Mesendoderm (in vitro differentiated cells): ENCODE measurements around the gene KRT73.

ENCODE experiments used
- DNase-seq: peaks from one replicate; pipeline ENCODE4 v3.0.0; 2013
- H2AK5ac ChIP-seq: 2 replicates; pipeline ENCODE4 v1.6.1; 2013; ENCODE audit warnings: low read length, inconsistent platforms
- H2BK120ac ChIP-seq: 2 replicates; pipeline ENCODE4 v1.6.1; 2013; ENCODE audit warnings: low read depth, mild to moderate bottlenecking, low read length, moderate library complexity, mixed read lengths
- H2BK15ac ChIP-seq: replicated peaks from 2 replicates; pipeline ENCODE4 v1.6.1; 2013; ENCODE audit warnings: low read depth, mild to moderate bottlenecking, moderate library complexity
- H2BK5ac ChIP-seq: 2 replicates; pipeline ENCODE4 v1.6.1; 2013; ENCODE audit warnings: low read length, inconsistent platforms
- H3K18ac ChIP-seq: 2 replicates; pipeline ENCODE4 v1.6.1; 2013; ENCODE audit warnings: mild to moderate bottlenecking, low read length, mixed read lengths
- H3K23ac ChIP-seq: one replicate; pipeline ENCODE4 v1.6.1; 2013; ENCODE audit warnings: low read length
- H3K27ac ChIP-seq: 2 replicates; pipeline ENCODE4 v1.5.1; 2013; ENCODE audit warnings: low read depth, mild to moderate bottlenecking, inconsistent platforms, low read length, moderate library complexity
- H3K27me3 ChIP-seq: 2 replicates; pipeline ENCODE4 v1.6.1; 2013; ENCODE audit warnings: low read length, control low read depth, mild to moderate bottlenecking, inconsistent platforms; ENCODE audit not compliant: insufficient read depth, poor library complexity
- H3K36me3 ChIP-seq: 2 replicates; pipeline ENCODE4 v1.6.1; 2013; ENCODE audit warnings: low read length, inconsistent platforms; ENCODE audit not compliant: control insufficient read depth, insufficient read depth
- H3K4ac ChIP-seq: one replicate; pipeline ENCODE4 v1.6.1; 2013; ENCODE audit warnings: low read depth, mild to moderate bottlenecking, low read length, moderate library complexity
- H3K4me1 ChIP-seq: 2 replicates; pipeline ENCODE4 v1.6.1; 2013; ENCODE audit warnings: low read depth, low read length, inconsistent platforms; ENCODE audit not compliant: control insufficient read depth
- H3K4me2 ChIP-seq: 2 replicates; pipeline ENCODE4 v1.6.1; 2013; ENCODE audit warnings: low read length
- H3K4me3 ChIP-seq: 2 replicates; pipeline ENCODE4 v1.5.1; 2013; ENCODE audit warnings: mild to moderate bottlenecking, low read length
- H3K56ac ChIP-seq: one replicate; pipeline ENCODE4 v1.6.1; 2013; ENCODE audit warnings: low read length
- H3K79me1 ChIP-seq: 2 replicates; pipeline ENCODE4 v1.6.1; 2013; ENCODE audit warnings: low read length, inconsistent platforms
- H3K79me2 ChIP-seq: 2 replicates; pipeline ENCODE4 v1.6.1; 2013; ENCODE audit warnings: mild to moderate bottlenecking, low read length; ENCODE audit not compliant: control insufficient read depth, insufficient read depth
- H3K9ac ChIP-seq: 2 replicates; pipeline ENCODE4 v1.6.1; 2013; ENCODE audit warnings: low read length, inconsistent platforms
- H4K5ac ChIP-seq: one replicate; pipeline ENCODE4 v1.6.1; 2013; ENCODE audit warnings: low read length
- H4K8ac ChIP-seq: one replicate; pipeline ENCODE4 v1.6.1; 2013; ENCODE audit warnings: low read depth, mild to moderate bottlenecking, control low read depth, low read length, moderate library complexity
- WGBS: extraction: QIAGEN DNeasy Blood & Tissue Kit; methylation state at CpG from one replicate; pipeline ENCODE4 v1.1.7; 2013; ENCODE audit warnings: low lambda C conversion rate, missing lambda C conversion rate; ENCODE audit not compliant: insufficient coverage; ENCODE audit errors: extremely low coverage; 5-methylcytosine and 5-hydroxymethylcytosine counted together

KRT73 gene

GRCh38 chr12:52616680-52617402, 1.5 kb downstream of the KRT73 start:
- H2BK15ac ChIP-seq, result no peak overlapping the region
- no peak overlapping the region for H3K4ac ChIP-seq
- H3K36me3 ChIP-seq, result no peaks in the 10 kb centered on the region
- no peak for DNase-seq
- no peak overlapping the region for H2BK5ac ChIP-seq
- H3K4me2 ChIP-seq, result no peak overlapping the region
- H3K79me1 ChIP-seq, result no peaks in the 10 kb centered on the region
- no peak overlapping the region for H2BK120ac ChIP-seq
- no CpG with 5 or more reads among the region's 10 CpGs for WGBS
- H3K27me3 ChIP-seq, result no peaks in the 10 kb centered on the region
- no peak overlapping the region for H3K23ac ChIP-seq
- no peak overlapping the region for H3K18ac ChIP-seq
- no peak overlapping the region for H3K4me3 ChIP-seq
- H3K56ac ChIP-seq, result no peak overlapping the region
- H2AK5ac ChIP-seq, result no peak overlapping the region
- no peak overlapping the region for H4K8ac ChIP-seq
- H3K79me2 ChIP-seq, result no peaks in the 10 kb centered on the region
- H3K27ac ChIP-seq, result no peak overlapping the region
- peaks cover 8% of the 10 kb centered on the region for H3K4me1 ChIP-seq
- no peak overlapping the region for H3K9ac ChIP-seq
- no peak overlapping the region for H4K5ac ChIP-seq

- Histone ChIP-seq H3K4me1 (peaks cover 8% of the 10 kb centered on the region), H3K27me3 (no peaks in the 10 kb centered on the region)
These were observed 2.4 kb downstream of the KRT73 start for GRCh38 chr12:52615912-52616311.

GRCh38 chr12:52615208-52615868, 3.0 kb downstream of the KRT73 start:
- H3K9ac ChIP-seq, result no peak overlapping the region
- H2BK15ac ChIP-seq, result no peak overlapping the region
- no peaks in the 10 kb centered on the region for H3K79me2 ChIP-seq
- no peak overlapping the region for H2BK5ac ChIP-seq
- H3K27me3 ChIP-seq, result no peaks in the 10 kb centered on the region
- H3K4me3 ChIP-seq, result no peak overlapping the region
- no peak overlapping the region for H3K56ac ChIP-seq
- peaks cover 8% of the 10 kb centered on the region for H3K4me1 ChIP-seq
- H3K4ac ChIP-seq, result no peak overlapping the region
- no peak overlapping the region for H3K4me2 ChIP-seq
- no peak overlapping the region for H4K5ac ChIP-seq
- no peaks in the 10 kb centered on the region for H3K79me1 ChIP-seq
- H3K27ac ChIP-seq, result no peak overlapping the region
- no CpG with 5 or more reads among the region's 6 CpGs for WGBS
- no peak overlapping the region for H2AK5ac ChIP-seq
- H3K36me3 ChIP-seq, result no peaks in the 10 kb centered on the region
- no peak overlapping the region for H3K23ac ChIP-seq
- H3K18ac ChIP-seq, result no peak overlapping the region
- no peak overlapping the region for H2BK120ac ChIP-seq
- no peak for DNase-seq
- H4K8ac ChIP-seq, result no peak overlapping the region

More at GRCh38 chr12:52615912-52616311, 2.4 kb downstream of the KRT73 start:
- Histone ChIP-seq H3K4ac (no peak overlapping the region), H4K5ac (no peak overlapping the region), H3K4me2 (no peak overlapping the region), H4K8ac (no peak overlapping the region), H2BK120ac (no peak overlapping the region), H3K4me3 (no peak overlapping the region), H3K56ac (no peak overlapping the region), H3K23ac (no peak overlapping the region), H2BK15ac (no peak overlapping the region), H2BK5ac (no peak overlapping the region), H2AK5ac (no peak overlapping the region), H3K27ac (no peak overlapping the region), H3K18ac (no peak overlapping the region), H3K79me1 (no peaks in the 10 kb centered on the region), H3K79me2 (no peaks in the 10 kb centered on the region), H3K36me3 (no peaks in the 10 kb centered on the region), H3K9ac (no peak overlapping the region)
- DNase-seq, result no peak
- no CpG with 5 or more reads among the region's 9 CpGs for WGBS

GRCh38 chr12:52614381-52615207, 3.8 kb downstream of the KRT73 start:
- DNase-seq, result no peak
- Histone ChIP-seq H4K8ac (no peak overlapping the region), H3K4ac (no peak overlapping the region), H3K56ac (no peak overlapping the region), H3K4me1 (peaks cover 8% of the 10 kb centered on the region), H2BK120ac (no peak overlapping the region), H3K27ac (no peak overlapping the region), H3K4me3 (no peak overlapping the region), H3K9ac (no peak overlapping the region), H3K23ac (no peak overlapping the region), H3K79me1 (no peaks in the 10 kb centered on the region), H3K79me2 (no peaks in the 10 kb centered on the region), H3K36me3 (no peaks in the 10 kb centered on the region), H3K27me3 (no peaks in the 10 kb centered on the region), H2BK15ac (no peak overlapping the region), H2BK5ac (no peak overlapping the region), H4K5ac (no peak overlapping the region), H2AK5ac (no peak overlapping the region), H3K4me2 (no peak overlapping the region), H3K18ac (no peak overlapping the region)
- WGBS, result no CpG with 5 or more reads among the region's 10 CpGs

- Histone ChIP-seq H3K4me1 (peaks cover 8% of the 10 kb centered on the region), H3K27ac (no peak overlapping the region), H3K79me2 (no peaks in the 10 kb centered on the region), H2BK5ac (no peak overlapping the region), H3K4me3 (no peak overlapping the region), H2BK15ac (no peak overlapping the region), H4K5ac (no peak overlapping the region), H3K23ac (no peak overlapping the region), H3K18ac (no peak overlapping the region), H3K27me3 (no peaks in the 10 kb centered on the region), H3K4ac (no peak overlapping the region), H3K9ac (no peak overlapping the region), H3K36me3 (no peaks in the 10 kb centered on the region), H2BK120ac (no peak overlapping the region), H4K8ac (no peak overlapping the region), H3K79me1 (no peaks in the 10 kb centered on the region), H3K4me2 (no peak overlapping the region), H3K56ac (peak overlapping the region; percentile 1), H2AK5ac (no peak overlapping the region)
- WGBS, result no CpG with 5 or more reads among the region's 9 CpGs
- DNase-seq, result no peak
These were observed 4.9 kb downstream of the KRT73 start for GRCh38 chr12:52613384-52614030.
